ENCODE measurements around the gene SEMA5A. TPM values are rescaled to one million over a fixed set of nuclear protein-coding genes. Genes with fewer than 3 reads are reported as not detected.

SEMA5A gene
- total RNA-seq, 4 donors from 2014 or later, result 2.3 to 4.7 (median 3.7) TPM

DNA sequence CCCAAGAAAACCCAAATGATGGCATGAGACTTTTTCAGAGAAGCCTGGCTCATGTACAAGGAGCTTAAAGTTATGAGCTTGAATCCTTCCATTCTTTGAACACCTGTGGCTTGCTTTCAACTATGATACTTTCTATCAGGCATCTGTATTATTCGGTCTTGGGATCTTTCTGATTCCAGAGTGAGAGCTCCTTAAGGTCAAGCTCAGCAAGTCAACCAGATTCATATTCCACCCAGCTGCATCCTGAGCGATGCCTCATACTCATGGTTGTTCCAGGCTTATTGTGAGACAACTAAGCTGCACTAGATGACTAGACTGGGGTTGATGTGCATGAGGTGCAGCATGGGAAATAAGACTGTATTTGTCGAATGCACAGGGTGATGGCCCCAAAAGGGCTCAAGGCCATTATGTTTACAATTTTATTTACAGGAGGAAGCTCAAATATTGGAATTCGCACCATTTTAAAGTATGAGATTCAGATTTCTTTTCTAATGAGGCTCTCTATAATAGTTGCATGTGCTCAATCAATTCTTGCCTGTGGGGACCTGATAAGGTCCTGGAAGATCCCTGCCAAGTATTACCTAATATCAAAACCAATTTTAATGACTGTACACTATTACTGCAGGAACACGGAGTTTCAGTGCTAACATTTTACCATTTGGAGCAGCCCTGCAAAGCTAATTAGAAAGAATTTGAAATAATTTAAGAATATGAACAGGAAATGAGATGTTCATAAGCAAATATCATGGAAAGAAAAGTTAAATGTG, 453.8 kb downstream of the SEMA5A start:
- ATAC-seq, result no peak
- Histone ChIP-seq H3K36me3 (no peaks in the 10 kb centered on the region), H3K9me3 (no peaks in the 10 kb centered on the region), H3K4me3 (no peak overlapping the region), H3K27ac (no peak overlapping the region), H3K27me3 (no peaks in the 10 kb centered on the region), H3K4me1 (no peaks in the 10 kb centered on the region)
- TF ChIP-seq POLR2A (IDR thresholded peaks at IDR 0.05), result no peak
- no peak for TF ChIP-seq POLR2AphosphoS5 (IDR thresholded peaks at IDR 0.05)
- no peak for TF ChIP-seq EP300 (IDR thresholded peaks at IDR 0.05)
- TF ChIP-seq, protein P1, sequence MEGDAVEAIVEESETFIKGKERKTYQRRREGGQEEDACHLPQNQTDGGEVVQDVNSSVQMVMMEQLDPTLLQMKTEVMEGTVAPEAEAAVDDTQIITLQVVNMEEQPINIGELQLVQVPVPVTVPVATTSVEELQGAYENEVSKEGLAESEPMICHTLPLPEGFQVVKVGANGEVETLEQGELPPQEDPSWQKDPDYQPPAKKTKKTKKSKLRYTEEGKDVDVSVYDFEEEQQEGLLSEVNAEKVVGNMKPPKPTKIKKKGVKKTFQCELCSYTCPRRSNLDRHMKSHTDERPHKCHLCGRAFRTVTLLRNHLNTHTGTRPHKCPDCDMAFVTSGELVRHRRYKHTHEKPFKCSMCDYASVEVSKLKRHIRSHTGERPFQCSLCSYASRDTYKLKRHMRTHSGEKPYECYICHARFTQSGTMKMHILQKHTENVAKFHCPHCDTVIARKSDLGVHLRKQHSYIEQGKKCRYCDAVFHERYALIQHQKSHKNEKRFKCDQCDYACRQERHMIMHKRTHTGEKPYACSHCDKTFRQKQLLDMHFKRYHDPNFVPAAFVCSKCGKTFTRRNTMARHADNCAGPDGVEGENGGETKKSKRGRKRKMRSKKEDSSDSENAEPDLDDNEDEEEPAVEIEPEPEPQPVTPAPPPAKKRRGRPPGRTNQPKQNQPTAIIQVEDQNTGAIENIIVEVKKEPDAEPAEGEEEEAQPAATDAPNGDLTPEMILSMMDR (IDR thresholded peaks at IDR 0.05), result no peak
- WGBS, 2 donors (ENCODE audit: low coverage in 1 of 2), result 86 to 90% methylated on average over 5 of the region's 5 CpGs

DNA sequence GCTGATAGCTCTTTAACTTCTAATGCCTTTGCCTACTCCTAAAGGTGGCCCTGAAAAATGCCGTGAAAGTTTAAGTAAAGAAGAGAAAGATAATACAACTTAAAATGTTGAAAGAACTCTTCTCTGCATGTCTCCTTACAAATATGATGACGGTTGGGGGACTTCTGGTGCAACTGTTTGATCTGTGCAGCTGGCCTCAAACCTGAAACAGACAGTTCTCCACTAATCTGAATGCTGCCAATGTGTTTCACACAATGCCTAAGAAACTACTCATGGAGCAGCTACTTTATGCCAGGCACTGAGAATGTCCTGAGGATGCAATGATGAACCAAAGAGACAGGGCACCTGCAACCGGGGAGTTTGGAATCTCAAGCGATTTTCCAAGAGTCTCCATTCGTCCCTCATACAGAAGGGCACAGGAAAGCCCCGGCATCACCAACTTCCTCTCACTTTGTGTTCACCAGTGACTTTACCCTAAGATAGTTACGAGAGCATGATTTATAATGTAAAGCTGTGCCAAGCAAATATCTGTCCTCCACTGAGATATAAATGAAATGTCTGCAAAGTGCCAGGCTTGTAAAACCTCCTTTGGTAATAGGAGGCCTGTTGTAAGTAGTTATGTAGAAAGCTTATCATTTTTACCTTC, 455.4 kb downstream of the SEMA5A start:
- no peaks in the 10 kb centered on the region for H3K27me3 ChIP-seq
- no peak for ATAC-seq
- 82 to 98% methylated on average over 5 to 7 of the region's 7 CpGs for WGBS, 2 donors (ENCODE audit: low coverage in 1 of 2)
- H3K36me3 ChIP-seq, result no peaks in the 10 kb centered on the region
- H3K4me1 ChIP-seq, result no peaks in the 10 kb centered on the region
- H3K27ac ChIP-seq, result no peak overlapping the region
- H3K4me3 ChIP-seq, result no peak overlapping the region
- TF ChIP-seq EP300 (IDR thresholded peaks at IDR 0.05), result no peak
- no peaks in the 10 kb centered on the region for H3K9me3 ChIP-seq

DNA sequence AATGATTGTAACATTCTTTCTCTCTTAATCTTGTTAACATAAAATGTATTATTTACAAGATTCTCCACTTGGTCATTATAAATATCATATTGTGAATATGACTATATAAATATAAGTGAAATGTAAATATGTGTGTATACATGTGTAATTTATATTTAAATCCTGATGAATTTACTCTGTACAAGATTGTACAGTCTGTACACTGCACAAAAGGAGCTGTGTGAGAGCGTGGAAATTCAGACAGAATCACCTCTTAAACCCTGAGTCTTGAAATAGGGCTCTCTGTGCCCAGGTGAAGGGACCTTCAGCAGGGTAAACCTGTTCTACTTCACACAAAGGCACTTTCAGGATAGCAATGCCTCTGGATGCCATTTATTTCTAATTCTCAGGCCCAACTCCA, 456.0 kb downstream of the SEMA5A start:
- no peak overlapping the region for H3K27ac ChIP-seq
- H3K9me3 ChIP-seq, result no peaks in the 10 kb centered on the region
- no peak overlapping the region for H3K4me3 ChIP-seq
- no peak for ATAC-seq
- no peaks in the 10 kb centered on the region for H3K4me1 ChIP-seq
- WGBS, 2 donors (ENCODE audit: low coverage in 1 of 2), result 94 to 100% methylated on average over 1 of the region's 1 CpG
- no peaks in the 10 kb centered on the region for H3K36me3 ChIP-seq
- no peaks in the 10 kb centered on the region for H3K27me3 ChIP-seq
- TF ChIP-seq POLR2AphosphoS5 (IDR thresholded peaks at IDR 0.05), result no peak
- no peak for TF ChIP-seq POLR2A (IDR thresholded peaks at IDR 0.05)
- no peak for TF ChIP-seq EP300 (IDR thresholded peaks at IDR 0.05)
- TF ChIP-seq, protein P1 (IDR thresholded peaks at IDR 0.05), result no peak

DNA sequence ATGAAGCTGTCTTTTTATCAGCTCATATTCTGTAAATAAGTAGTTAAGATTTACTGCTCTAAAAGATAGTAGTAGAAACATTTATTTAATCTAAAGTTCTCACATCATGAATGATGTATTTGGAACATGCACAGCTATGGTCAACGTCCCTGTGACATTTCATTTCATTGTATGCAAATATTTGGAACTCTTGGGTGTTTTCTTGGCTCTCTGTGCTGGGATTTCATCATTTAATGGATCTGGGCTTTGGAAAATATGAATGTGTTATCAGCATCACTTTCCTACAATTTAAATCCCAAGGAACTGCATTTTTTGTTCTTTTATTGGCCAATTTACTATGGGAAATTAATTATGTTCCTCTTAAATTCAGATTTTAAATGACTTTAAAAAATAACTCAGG, 462.9 kb downstream of the SEMA5A start:
- Histone ChIP-seq H3K27me3 (no peaks in the 10 kb centered on the region), H3K9me3 (no peaks in the 10 kb centered on the region), H3K27ac (no peak overlapping the region), H3K36me3 (no peaks in the 10 kb centered on the region), H3K4me1 (no peaks in the 10 kb centered on the region), H3K4me3 (no peak overlapping the region)
- WGBS, 2 donors (ENCODE audit: low coverage in 1 of 2), result 0 to 8% methylated on average over 1 of the region's 1 CpG
- no peak for TF ChIP-seq EP300 (IDR thresholded peaks at IDR 0.05)
- no peak for TF ChIP-seq POLR2A (IDR thresholded peaks at IDR 0.05)
- no peak for TF ChIP-seq POLR2AphosphoS5 (IDR thresholded peaks at IDR 0.05)
- TF ChIP-seq, protein P1 (IDR thresholded peaks at IDR 0.05), result no peak
- ATAC-seq, result no peak

DNA sequence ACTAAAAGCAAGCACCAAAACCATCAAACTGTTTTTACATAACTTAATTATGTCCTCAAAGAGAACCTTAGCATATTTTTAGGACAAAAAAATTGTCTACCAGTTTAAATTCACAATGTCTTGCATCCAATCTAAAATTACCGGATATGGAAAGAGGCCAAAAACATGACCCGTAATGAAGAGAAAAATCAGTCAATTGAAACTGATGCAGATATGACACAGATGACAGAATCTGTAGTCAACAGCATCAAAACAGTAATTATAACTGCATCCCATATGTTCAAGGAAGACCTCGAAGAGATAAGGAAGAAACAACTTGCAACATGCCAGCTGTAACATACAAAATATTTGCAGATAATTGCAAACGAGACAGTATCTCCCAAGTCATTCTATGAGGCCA, 473.2 kb downstream of the SEMA5A start:
- Histone ChIP-seq H3K36me3 (no peaks in the 10 kb centered on the region), H3K27ac (no peak overlapping the region)
- whole genome bisulfite sequencing, 2 donors (ENCODE audit: low coverage in 1 of 2), result 52 to 58% methylated on average over 4 of the region's 4 CpGs

More for the DNA sequence above, 473.2 kb downstream of the SEMA5A start:
- Histone ChIP-seq H3K27me3 (no peaks in the 10 kb centered on the region), H3K4me1 (no peaks in the 10 kb centered on the region), H3K9me3 (no peaks in the 10 kb centered on the region), H3K4me3 (no peak overlapping the region)
- no peak for TF ChIP-seq POLR2A (IDR thresholded peaks at IDR 0.05)
- TF ChIP-seq EP300 (IDR thresholded peaks at IDR 0.05), result no peak
- TF ChIP-seq, protein P1 (IDR thresholded peaks at IDR 0.05), result no peak
- TF ChIP-seq POLR2AphosphoS5 (IDR thresholded peaks at IDR 0.05), result no peak
- ATAC-seq, result no peak

Data from gastroesophageal sphincter (tissue), 4 donors.